Spinal cord (tissue), 10 donors: Measurements from ENCODE around the gene RAB17. TPM values are rescaled to one million over a fixed set of nuclear protein-coding genes. Genes with fewer than 3 reads are reported as not detected.

Experiments
- DNase-seq, 6 donors: peaks; one replicate each; pipeline versions ENCODE4 v3.0.0 to v3.0.0-alpha.2; 2013 to 2015; ENCODE audit warnings: low spot score in 6 of 6, low read depth in 4 of 6
- H3K27ac ChIP-seq: one replicate; pipeline ENCODE4 v1.5.1; 2013; ENCODE audit warnings: low read depth, low read length, control low read depth
- H3K27me3 ChIP-seq: one replicate; pipeline ENCODE4 v1.6.1; 2013; ENCODE audit warnings: low read length; ENCODE audit not compliant: control insufficient read depth, insufficient read depth
- H3K36me3 ChIP-seq: one replicate; pipeline ENCODE4 v1.6.1; 2013; ENCODE audit warnings: low read length; ENCODE audit not compliant: control insufficient read depth, insufficient read depth
- H3K4me1 ChIP-seq: one replicate; pipeline ENCODE4 v1.6.1; 2013; ENCODE audit warnings: low read length; ENCODE audit not compliant: control insufficient read depth, insufficient read depth
- H3K4me3 ChIP-seq: one replicate; pipeline ENCODE4 v1.5.1; 2013; ENCODE audit warnings: low read depth, low read length, control low read depth
- H3K9me3 ChIP-seq: one replicate; pipeline ENCODE4 v1.6.1; 2013; ENCODE audit warnings: low read length; ENCODE audit not compliant: control insufficient read depth, insufficient read depth
- WGBS: methylation state at CpG from one replicate; pipeline ENCODE4 v1.1.5; 2013; ENCODE audit warnings: missing lambda C conversion rate; ENCODE audit not compliant: insufficient coverage; 5-methylcytosine and 5-hydroxymethylcytosine counted together
- long read RNA-seq, 4 donors: transcript quantifications; one replicate each; lab custom pipeline, GENCODE V29; 2026
- polyA plus RNA-seq, 2 donors: library from polyadenylated mRNA; unstranded; fragments of 120-200 nt; gene quantifications; one replicate each; pipeline ENCODE4 v1.2.1, GENCODE V29; 2013; ENCODE audit not compliant: insufficient read length in 2 of 2
- total RNA-seq, 2 donors: library from RNA; depleted of rRNA in 1 of 2; stranded (reverse); fragments of 120-200 nt in 1 of 2; fragments of >200 nt in 1 of 2; gene quantifications; one replicate each; pipeline versions ENCODE4 v1.2.3 to v1.2.4, GENCODE V29; 2013 to 2014
- donor health status: healthy.

RAB17 gene, protein sequence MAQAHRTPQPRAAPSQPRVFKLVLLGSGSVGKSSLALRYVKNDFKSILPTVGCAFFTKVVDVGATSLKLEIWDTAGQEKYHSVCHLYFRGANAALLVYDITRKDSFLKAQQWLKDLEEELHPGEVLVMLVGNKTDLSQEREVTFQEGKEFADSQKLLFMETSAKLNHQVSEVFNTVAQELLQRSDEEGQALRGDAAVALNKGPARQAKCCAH
- total RNA-seq (1 to 10 TPM; 1.1 to 4.2 TPM), polyA plus RNA-seq (1 to 10 TPM in 1 of 2 donors, under 1 TPM in 1; 0.38 to 2.7 TPM)
- long read RNA-seq, donor 1, partial matches to known transcripts: 0 of 3 reads
- long read RNA-seq, donor 1, other reads (novel, unspliced or antisense): 0 of 3 reads
- long read RNA-seq, donor 2: 0 reads
- long read RNA-seq, donor 3: 0 reads
- long read RNA-seq, donor 4, transcript RAB17-201 (6 exons, 1,966 nt): major isoform, 6 of 6 reads
- long read RNA-seq, donor 4, partial matches to known transcripts: 0 of 6 reads
- long read RNA-seq, donor 4, other reads (novel, unspliced or antisense): 0 of 6 reads

DNA sequence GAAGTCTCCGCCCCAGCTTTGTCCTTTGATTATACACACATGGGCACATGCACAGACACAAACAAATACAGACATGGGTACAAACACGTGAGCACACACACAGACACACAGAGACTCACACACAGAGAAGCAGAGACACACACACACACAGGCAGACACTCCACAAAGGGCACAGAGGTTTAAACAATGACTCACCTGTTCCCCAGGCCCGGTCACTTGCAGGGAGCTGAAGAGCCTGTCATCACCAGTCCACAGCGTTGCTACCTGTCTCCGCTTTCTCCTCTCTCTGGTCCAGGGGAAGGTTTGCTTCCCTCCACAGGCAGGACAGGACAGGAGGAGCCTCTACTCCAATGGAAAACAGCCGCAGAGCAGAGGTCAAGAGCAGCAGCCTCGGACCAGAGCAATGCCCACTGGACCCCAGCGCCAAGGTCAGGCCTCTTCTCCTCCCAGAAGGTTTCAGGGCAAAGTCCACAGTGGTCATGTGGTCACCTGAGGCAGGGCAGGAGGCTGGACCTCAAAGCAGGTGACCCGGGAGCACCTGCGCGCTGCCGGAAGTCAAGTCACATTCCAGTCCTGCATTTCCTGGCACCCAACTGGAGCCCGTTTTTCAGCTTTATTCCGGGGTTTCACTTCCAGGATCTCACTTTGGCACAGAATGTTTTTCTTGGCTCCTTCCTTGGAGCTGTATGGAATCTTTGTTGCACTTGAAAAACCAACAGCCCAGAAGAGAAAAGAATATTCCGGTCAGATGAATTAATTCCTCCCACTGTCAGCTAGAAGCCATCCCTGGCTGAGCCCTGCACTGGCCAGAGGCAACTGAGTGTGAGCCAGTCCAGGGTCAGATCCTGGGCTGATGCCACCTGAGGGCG is at the start of gene RAB17:
TSS of gene RAB17 (minus strand) at position 463 of the 869 bp plus-strand sequence. CDS start 4,580 bp downstream, outside the sequence.
- no peaks in the 10 kb centered on the region for H3K27me3 ChIP-seq
- peaks cover 17% of the 10 kb centered on the region for H3K4me1 ChIP-seq
- no peak within 1 kb of the TSS for H3K4me3 ChIP-seq
- H3K9me3 ChIP-seq: peaks cover 2% of the 10 kb centered on the region
- no peaks in the 10 kb centered on the region for H3K36me3 ChIP-seq
- peak in 1 of 6 donors; percentile 20 for DNase-seq
- H3K27ac ChIP-seq: no peak within 1 kb of the TSS
- WGBS: 78% methylated on average over 14 of the region's 16 CpGs

GRCh38 chr2:237639836-237640220 is 49.3 kb upstream of the RAB17 start:
- Histone ChIP-seq H3K27me3 (no peaks in the 10 kb centered on the region), H3K4me1 (no peaks in the 10 kb centered on the region), H3K9me3 (peaks cover 1% of the 10 kb centered on the region), H3K27ac (no peak overlapping the region), H3K36me3 (peaks cover 19% of the 10 kb centered on the region), H3K4me3 (no peak overlapping the region)
- DNase-seq: no peak
- 89% methylated on average over 5 of the region's 6 CpGs for WGBS

- no peak for DNase-seq
- H3K9me3 ChIP-seq: peaks cover 5% of the 10 kb centered on the region
- peaks cover 18% of the 10 kb centered on the region for H3K36me3 ChIP-seq
- no peak overlapping the region for H3K4me3 ChIP-seq
- no peaks in the 10 kb centered on the region for H3K4me1 ChIP-seq
- 87% methylated on average over 3 of the region's 11 CpGs for WGBS
- H3K27me3 ChIP-seq: no peaks in the 10 kb centered on the region
- H3K27ac ChIP-seq: no peak overlapping the region
Observed at GRCh38 chr2:237639052-237639835, 48.7 kb upstream of the RAB17 start.

DNA sequence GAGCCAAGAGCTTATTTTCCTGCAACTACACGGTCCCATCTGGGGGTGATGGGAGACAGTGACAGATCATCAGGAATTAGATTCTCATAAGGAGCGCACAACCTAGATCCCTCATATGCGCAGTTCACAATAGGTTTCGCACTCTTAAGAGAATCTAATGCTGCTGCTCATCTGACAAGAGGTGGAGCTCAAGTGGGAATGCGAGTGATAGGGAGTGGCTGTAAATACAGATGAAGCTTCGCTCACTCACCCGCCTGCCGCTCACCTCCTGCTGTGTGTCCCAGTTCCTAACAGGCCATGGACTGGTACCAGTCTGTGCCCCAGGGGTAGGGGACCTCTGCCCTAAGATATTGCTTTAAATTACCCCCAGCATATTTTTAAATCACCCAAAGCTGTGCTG is 47.6 kb upstream of the RAB17 start:
- Histone ChIP-seq H3K4me3 (no peak overlapping the region), H3K9me3 (peaks cover 5% of the 10 kb centered on the region), H3K27ac (no peak overlapping the region), H3K27me3 (no peaks in the 10 kb centered on the region), H3K36me3 (peaks cover 21% of the 10 kb centered on the region), H3K4me1 (no peaks in the 10 kb centered on the region)
- 94% methylated on average over 5 of the region's 8 CpGs for WGBS
- no peak for DNase-seq

DNA sequence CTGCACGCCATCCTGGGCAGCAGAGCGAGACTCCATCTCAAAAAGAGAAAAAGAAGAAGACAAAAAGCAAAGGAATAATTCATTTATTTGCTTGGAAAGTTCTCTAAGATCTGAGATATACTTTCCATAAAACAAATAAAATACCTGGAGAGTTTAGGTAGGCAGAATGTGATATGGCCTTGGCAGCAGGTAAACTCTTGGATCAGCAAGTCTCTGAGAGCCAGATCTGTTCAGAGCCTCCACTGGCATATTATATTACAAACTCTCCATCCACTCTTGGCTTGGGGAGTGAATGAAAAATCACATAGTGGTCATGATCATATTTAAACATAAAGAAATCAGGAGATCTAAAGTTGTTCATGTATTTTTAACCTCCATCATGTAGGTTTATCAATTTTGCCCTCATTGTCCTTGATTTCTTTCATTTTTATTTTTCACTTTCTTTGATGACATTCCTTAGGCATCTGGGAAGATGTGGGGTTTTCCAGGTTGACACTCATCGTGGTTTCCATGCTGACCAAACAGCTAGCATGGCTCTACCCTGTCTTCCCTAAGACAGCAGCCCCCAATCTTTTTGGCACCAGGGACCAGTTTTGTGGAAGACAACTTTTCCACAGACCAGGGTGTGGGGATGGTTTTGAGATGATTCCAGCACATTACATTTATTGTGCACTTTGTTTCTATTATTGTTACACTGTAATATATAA is 47.0 kb upstream of the RAB17 start:
- no peaks in the 10 kb centered on the region for H3K27me3 ChIP-seq
- WGBS: no CpG with 5 or more reads among the region's 3 CpGs

DNA sequence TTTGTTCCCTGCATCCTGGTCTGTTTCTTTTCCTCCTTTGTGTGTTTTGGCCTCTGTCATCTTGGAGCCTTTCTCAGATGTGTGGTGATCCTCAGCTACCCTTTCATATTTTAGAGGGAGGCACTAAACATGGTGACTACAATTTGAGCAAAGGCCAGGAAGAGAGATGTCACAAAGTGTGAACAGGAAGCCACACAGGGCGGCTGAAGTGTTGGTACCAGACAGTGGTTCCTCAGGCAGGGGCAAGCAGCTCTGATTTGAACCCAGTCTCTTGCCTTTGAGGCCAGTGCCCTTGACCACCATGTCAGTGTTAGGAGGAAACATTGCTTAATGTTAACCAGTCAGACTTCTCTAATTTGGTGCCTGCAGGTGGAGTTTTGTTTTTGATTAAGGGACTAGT is 46.0 kb upstream of the RAB17 start:
- no peaks in the 10 kb centered on the region for H3K27me3 ChIP-seq
- H3K4me1 ChIP-seq: peaks cover 4% of the 10 kb centered on the region
- no peak for DNase-seq
- no peak overlapping the region for H3K4me3 ChIP-seq
- peaks cover 25% of the 10 kb centered on the region for H3K36me3 ChIP-seq
- peaks cover 5% of the 10 kb centered on the region for H3K9me3 ChIP-seq
- no peak overlapping the region for H3K27ac ChIP-seq
- 100% methylated on average over 1 of the region's 1 CpG for WGBS

More for the DNA sequence above, 47.0 kb upstream of the RAB17 start:
- Histone ChIP-seq H3K4me1 (no peaks in the 10 kb centered on the region), H3K36me3 (peaks cover 19% of the 10 kb centered on the region), H3K27ac (no peak overlapping the region), H3K4me3 (no peak overlapping the region), H3K9me3 (peaks cover 5% of the 10 kb centered on the region)
- no peak for DNase-seq

DNA sequence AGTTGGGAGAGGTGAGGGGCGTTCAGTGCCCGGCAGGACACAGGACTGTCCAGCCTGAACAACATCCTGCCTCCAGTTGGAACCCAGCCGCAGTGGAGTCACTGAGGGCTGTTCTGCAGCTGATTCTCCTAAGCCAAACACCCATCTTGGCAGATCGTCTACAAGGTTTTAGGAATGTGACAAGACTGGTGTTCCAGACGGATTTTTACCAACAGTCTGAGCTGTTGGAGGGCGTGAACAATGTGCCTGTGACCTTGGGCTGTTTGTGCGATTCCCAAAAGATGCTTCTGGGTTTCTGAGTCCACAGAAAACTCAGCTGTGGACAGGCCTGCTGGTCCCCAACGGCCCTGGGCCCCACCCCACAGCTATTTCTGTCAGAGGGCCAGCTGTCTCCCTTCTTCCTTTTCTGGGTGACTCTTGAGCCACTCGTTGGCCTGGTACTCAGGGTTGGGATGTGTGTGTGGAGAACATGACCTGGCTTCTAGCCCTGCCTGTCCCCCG is 42.6 kb upstream of the RAB17 start:
- no peak overlapping the region for H3K27ac ChIP-seq
- H3K4me1 ChIP-seq: peaks cover 11% of the 10 kb centered on the region
- no peaks in the 10 kb centered on the region for H3K27me3 ChIP-seq
- no peak for DNase-seq
- H3K36me3 ChIP-seq: peaks cover 30% of the 10 kb centered on the region
- no peak overlapping the region for H3K4me3 ChIP-seq
- 85% methylated on average over 8 of the region's 10 CpGs for WGBS
- peaks cover 5% of the 10 kb centered on the region for H3K9me3 ChIP-seq

DNA sequence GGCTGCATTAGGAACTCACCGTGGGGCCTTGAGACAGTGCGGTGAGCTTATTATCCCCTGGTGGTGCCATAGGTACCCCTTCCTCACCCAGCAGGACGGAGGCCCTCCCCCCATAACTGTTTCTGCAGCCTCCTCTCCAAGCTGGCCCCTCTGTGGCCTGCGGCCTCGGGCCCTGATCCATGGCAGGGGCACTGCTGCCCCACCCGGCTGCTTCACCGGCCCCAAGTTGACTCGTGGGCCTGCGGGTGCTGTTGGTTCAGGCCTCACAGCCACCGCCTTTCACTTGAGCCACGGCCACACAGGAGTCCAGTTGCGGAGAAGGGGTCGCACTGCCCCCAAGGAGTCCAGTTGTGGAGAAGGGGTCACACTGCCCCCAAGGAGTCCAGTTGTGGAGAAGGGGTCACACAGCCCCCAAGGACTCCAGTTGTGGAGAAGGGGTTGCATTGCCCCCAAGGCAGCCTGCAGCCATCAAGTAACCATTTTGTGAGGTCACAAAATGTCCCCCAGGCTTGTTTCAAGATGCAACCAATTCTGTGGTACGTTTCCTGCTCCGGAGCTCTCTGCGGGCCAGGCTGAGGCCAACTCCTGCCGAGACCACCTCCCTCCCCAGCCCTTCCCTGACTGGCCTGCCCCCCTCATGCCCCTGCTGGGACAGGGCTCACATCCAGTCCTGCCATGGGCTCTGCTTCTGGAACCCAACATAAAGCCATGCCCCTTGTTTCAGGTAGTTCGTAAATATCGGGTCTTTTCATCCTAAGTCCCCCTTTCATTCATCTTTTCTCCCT is 41.5 kb upstream of the RAB17 start:
- peaks cover 12% of the 10 kb centered on the region for H3K4me1 ChIP-seq
- H3K36me3 ChIP-seq: peaks cover 30% of the 10 kb centered on the region
- 83% methylated on average over 19 of the region's 19 CpGs for WGBS
- no peaks in the 10 kb centered on the region for H3K27me3 ChIP-seq
- no peak overlapping the region for H3K27ac ChIP-seq
- no peak for DNase-seq
- H3K9me3 ChIP-seq: peaks cover 5% of the 10 kb centered on the region
- no peak overlapping the region for H3K4me3 ChIP-seq
